ENCODE measurements around the gene SLC66A3.

SLC66A3 gene

GRCh38 chr2:11155381-11156035 lies at the start of gene SLC66A3:
SLC66A3 (plus strand) TSS chr2:11155467; CDS start chr2:11155547, 80 bp downstream.
- DNase-seq: no peak

- no peak for DNase-seq
Observed at GRCh38 chr2:11109002-11109401, 46.3 kb upstream of the SLC66A3 start.

- DNase-seq: no peak
Observed at GRCh38 chr2:11112870-11113428, 42.3 kb upstream of the SLC66A3 start.

GRCh38 chr2:11117776-11118175 lies 37.5 kb upstream of the SLC66A3 start:
- DNase-seq: no peak

GRCh38 chr2:11118761-11119160 lies 36.5 kb upstream of the SLC66A3 start:
- no peak for DNase-seq

GRCh38 chr2:11121099-11121822 lies 34.0 kb upstream of the SLC66A3 start:
- DNase-seq: no peak

- DNase-seq: no peak
Observed at GRCh38 chr2:11121823-11122155, 33.5 kb upstream of the SLC66A3 start.

- DNase-seq: no peak
Observed at GRCh38 chr2:11122380-11122779, 32.9 kb upstream of the SLC66A3 start.

GRCh38 chr2:11123001-11123809 lies 32.1 kb upstream of the SLC66A3 start:
- DNase-seq: no peak

- peak; percentile 48 to 62 for DNase-seq
Observed at GRCh38 chr2:11123856-11124759, 31.2 kb upstream of the SLC66A3 start.

- no peak for DNase-seq
Observed at GRCh38 chr2:11124760-11125068, 30.6 kb upstream of the SLC66A3 start.

GRCh38 chr2:11127761-11128160 lies 27.5 kb upstream of the SLC66A3 start:
- DNase-seq: no peak

- no peak for DNase-seq
Observed at GRCh38 chr2:11128243-11128951, 26.9 kb upstream of the SLC66A3 start.

GRCh38 chr2:11129598-11130449 lies 25.4 kb upstream of the SLC66A3 start:
- peak; percentile 85 to 88 for DNase-seq

GRCh38 chr2:11131166-11131920 lies 23.9 kb upstream of the SLC66A3 start:
- DNase-seq: no peak

GRCh38 chr2:11132036-11132671 lies 23.1 kb upstream of the SLC66A3 start:
- no peak for DNase-seq

- DNase-seq: no peak
Observed at GRCh38 chr2:11133238-11133935, 21.9 kb upstream of the SLC66A3 start.

- DNase-seq: no peak
Observed at GRCh38 chr2:11133936-11134320, 21.3 kb upstream of the SLC66A3 start.

- no peak for DNase-seq
Observed at GRCh38 chr2:11134349-11134748, 20.9 kb upstream of the SLC66A3 start.
